ACHN (cell line): ENCODE data around the gene MACO1.
A peak's percentile ranks its signal among the peaks of the same experiment; 100 is the strongest.
"Not testable (repeated sequence)": the region's sequence is repeated elsewhere in the genome, so short reads cannot be mapped to it uniquely, and the experiment has no call there.

Source experiments
- DNase-seq: peaks from one replicate; pipeline ENCODE4 v3.0.0-alpha.2; 2015
- in situ Hi-C: cut with HindIII; loops from 2 replicates; pipeline ENCODE4 v1.10.0; 2017; ENCODE audit warnings: low sequenced_read_pairs, low pct_ligation_motif_present, low pct_unique_long_range_greater_than_20kb

Gene MACO1, protein sequence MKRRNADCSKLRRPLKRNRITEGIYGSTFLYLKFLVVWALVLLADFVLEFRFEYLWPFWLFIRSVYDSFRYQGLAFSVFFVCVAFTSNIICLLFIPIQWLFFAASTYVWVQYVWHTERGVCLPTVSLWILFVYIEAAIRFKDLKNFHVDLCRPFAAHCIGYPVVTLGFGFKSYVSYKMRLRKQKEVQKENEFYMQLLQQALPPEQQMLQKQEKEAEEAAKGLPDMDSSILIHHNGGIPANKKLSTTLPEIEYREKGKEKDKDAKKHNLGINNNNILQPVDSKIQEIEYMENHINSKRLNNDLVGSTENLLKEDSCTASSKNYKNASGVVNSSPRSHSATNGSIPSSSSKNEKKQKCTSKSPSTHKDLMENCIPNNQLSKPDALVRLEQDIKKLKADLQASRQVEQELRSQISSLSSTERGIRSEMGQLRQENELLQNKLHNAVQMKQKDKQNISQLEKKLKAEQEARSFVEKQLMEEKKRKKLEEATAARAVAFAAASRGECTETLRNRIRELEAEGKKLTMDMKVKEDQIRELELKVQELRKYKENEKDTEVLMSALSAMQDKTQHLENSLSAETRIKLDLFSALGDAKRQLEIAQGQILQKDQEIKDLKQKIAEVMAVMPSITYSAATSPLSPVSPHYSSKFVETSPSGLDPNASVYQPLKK

DNA sequence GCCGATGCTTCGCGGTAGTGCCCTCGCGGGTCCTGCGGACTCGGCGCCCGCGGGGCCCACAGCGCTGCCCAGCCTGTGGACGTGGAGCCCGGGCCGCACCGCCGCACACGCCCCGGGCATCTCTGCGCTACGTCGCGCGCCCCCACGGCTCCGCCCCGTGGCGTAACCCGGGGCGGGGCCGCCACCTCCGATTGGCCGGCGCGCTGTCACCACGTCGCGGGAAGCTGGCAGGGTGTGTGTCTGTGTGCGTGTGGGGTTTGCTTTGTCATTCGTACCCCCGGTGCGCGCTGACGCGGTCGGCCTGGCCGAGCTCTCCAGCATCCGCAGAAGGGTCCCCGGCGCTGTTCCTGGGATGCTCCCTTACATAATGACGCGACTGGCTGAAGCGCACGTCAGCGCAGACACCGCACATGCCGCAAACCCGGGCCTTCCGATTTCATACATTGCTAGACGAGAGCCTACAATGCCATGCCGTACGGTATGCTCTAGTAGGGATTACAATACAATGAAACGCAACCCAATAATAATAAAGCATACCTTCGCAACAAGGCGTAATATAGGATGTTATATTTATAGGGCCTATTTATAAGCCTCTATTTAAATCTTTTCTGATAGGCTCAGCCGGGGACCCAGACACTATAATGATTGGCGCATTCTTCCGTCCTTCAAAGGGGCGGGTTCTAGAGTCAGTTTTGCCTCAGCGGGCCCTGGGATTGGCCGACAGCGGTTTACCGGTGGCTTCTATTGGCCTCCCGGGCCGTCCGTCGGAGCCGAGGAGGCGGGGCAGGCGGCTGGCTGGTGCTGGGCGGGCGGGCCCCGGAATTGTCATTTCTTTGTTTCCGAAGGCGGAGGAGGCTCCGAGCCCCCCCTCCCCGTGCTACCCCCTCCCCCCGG lies at the start of gene MACO1:
Gene MACO1 (plus strand): TSS at position 825 of the 894 bp plus-strand sequence. CDS start 202 bp downstream, outside the sequence.
- in situ Hi-C loops: no loop called here
- DNase-seq: peak; percentile 93

DNA sequence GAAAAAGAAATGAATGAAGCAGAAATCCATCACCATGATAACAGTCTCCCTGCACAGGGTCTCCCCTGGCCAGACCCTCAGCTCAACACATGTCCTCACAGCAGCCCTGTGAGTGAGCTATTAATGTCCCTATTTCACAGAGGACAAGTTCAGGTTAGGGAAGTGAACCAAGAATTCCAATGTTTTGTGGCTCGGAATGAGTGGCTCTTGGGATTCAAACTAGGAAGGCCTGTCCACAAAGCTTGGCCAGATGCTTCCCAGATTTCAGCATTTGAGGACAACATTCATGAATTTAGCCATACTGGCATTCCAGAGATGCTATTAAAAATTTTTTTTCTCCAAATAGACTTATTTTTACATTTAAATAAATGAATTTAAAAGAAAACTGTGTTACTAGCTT lies 48.2 kb upstream of the MACO1 start:
- DNase-seq, in situ Hi-C loops: not testable (repeated sequence)

DNA sequence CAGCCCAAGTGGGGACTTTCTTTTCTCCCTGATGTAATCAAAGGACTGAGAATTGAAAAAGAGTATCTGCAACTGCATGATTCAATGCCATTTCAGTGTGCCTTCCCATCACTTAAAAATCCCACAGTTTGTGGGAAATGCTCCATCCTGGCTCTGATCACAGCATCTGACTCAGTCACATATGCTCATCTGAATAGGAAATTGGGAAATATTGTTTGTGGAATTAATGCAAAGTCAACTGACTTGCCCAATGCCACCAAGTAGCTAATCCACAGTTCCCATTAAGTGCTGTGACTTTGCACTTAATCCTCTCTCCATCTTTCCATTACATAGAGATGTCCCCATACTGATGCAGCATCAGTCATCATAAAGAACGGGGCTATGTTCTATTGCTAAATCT lies 47.6 kb upstream of the MACO1 start:
- in situ Hi-C loops, DNase-seq: not testable (repeated sequence)

DNA sequence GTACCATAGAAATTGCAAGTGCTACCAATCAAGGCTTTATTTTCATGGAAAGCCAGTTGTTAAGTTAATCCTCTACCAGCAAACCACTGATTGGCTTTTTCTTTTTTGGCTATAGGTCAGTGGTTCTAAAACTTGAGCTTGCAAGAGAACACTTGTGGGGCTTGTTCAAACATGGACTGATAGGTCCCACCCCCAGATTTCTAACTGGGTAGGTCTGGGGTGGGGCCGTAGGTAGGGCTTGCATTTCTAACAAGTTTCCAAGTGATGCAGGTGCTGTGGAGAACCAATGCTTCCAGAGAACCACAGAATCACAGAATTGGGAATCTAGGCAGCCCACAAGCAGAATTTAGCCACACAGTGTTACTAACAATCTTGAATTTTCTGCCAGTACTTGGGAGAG lies 46.8 kb upstream of the MACO1 start:
- in situ Hi-C loops: not testable (repeated sequence)

DNA sequence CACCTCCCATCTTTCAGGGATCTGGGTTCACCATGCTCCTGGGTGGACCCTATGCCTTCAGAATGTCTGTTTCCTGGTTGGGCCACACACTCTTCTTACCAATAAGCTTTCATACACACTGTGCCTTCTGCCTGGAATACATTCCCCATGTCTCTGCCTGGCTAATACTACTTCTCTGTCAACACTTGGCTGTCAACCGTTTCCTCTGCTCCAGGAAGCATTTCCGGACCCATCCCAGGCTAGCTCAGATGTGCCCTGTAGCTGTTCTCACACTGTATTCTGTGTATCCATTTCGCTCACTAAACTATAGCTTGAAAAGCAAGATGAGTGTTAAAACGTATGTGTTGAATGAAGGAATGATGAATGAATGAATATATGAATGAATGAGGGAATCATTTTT lies 43.6 kb upstream of the MACO1 start:
- DNase-seq, in situ Hi-C loops: not testable (repeated sequence)

More for the DNA sequence above, 46.8 kb upstream of the MACO1 start:
- not testable (repeated sequence) for DNase-seq

DNA sequence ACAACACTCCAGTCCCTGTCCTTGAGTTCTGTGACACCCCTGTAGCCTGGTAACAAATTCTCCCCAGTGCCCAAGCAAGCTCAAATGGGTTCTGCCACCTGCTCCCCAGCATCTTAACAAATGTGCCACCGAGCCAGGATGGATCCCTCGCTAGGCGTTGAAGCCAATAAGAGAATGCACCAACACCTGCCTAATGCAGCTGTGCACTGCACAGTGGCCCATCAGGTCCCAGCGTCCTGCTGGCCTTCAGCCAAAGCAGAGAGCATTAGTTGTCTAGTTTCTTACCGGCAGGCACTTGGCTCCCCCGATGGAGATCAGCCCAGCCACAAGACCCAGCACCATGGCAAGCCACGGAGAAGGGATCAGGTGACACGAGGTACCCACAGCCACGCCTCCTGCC lies 42.0 kb upstream of the MACO1 start:
- DNase-seq, in situ Hi-C loops: not testable (repeated sequence)

DNA sequence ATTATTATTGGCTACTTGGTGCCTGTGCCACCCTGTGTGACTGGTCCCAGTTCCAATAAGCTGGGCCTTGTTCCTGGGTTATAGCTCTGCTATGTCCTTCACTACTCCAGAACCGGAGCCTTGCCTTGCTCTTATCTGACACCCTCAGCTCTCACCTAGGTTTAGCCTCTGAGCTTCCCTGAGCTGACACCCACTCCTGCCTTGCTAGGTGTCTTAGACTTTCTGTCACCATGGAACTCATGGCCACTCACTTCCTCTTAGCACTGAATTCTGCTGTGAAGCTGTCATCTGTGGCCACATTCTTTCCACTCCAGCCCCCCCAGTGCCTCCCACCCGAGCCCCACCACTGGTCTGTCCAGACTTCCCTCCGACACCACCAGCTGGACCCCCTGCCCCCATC lies 41.0 kb upstream of the MACO1 start:
- in situ Hi-C loops, DNase-seq: not testable (repeated sequence)

DNA sequence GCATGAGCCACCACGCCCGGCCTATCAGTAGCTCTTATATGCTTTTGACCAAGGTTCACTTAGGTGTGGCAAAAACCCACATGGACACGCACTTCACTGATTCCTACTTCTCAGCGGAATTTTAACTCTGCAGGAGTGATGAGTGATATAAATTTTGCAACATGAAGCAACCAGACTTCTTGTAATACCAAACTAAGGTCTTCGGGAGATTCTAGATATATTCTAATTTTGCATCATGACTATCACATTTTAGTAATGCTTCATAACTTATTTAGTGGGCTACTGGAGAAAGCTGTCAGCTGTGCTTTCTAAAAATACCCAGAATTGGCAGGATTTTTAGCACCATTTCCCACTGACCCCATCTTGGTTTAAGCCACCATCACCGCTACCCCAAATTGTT lies 37.9 kb upstream of the MACO1 start:
- DNase-seq: no peak
- in situ Hi-C loops: no loop called here

DNA sequence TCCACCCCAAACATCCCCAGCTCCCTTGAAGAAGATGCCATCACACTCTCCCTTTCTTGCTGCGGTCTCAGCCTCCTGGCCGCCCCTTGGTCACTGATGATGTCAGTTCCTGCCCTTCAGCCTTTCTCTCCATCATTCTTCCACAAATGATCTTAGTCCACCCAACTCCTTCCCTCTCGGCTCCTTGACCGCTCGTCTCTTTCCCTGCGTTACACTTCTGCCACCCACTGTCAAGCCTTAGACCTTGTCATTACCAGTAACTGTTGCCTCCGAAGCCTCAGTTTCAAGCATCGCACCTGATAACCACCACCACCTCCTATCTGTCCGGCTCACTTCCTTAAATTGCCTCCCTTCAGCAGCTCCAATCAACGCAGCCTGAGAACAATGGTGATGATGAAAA lies 33.1 kb upstream of the MACO1 start:
- in situ Hi-C loops, DNase-seq: not testable (repeated sequence)

DNA sequence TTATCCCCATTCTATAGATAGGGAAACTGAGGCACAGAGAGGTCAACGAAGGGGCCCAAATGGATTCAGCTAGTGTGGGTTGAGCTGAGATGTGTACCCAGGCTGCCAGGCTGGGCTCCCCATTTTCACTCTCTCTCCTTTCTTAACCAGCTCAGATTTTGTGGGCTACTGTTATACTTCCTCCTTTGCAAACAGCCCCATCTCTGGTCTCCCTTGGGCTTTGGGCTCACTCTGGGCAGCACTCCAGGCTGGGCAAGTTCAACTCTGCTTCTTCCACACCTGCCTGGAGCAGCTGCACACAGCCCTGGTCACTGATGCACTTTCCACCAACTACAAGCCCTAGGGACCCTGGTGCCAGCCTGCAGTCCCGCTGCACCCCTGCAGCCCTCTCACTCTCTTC lies 32.6 kb upstream of the MACO1 start:
- DNase-seq, in situ Hi-C loops: not testable (repeated sequence)

DNA sequence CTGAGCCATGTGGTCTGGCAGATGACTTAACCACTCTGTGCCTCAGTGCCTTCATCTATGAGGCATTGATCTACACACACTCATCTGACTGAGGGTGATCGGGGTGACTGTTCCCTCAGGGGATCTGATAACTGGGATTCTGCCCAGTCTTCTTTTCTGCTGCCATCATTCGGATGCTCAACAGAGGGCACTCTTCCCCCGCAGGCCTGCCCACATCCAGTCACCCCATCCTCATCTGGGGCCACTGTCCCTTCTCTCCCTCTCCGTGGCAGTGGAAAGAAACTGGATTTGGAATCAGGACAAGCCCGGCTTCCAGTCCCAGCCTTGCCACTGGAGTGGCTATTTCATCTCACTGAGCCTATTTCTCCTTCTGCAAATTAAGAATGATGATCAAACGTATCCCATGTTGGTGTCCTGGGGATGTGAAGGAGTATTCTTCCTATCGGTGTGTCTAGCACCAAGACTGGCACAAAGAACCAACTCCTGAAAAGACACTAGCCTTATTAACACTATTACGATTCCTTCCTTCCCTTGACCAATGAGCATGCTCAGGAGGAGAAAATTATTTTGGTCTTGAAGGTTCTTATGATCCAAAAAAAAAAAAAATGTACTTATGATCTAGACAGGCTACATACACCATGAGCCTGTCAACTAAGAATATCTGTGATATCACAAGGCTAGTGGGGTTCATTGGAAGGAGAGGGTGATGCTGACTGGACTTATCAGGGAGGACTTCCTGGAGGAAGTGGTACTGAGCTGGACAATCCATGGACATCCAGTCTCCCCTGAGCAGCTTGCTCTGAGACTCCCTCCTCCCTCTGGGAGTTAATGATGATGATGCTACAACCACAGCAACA lies 27.5 kb upstream of the MACO1 start:
- DNase-seq, in situ Hi-C loops: not testable (repeated sequence)

DNA sequence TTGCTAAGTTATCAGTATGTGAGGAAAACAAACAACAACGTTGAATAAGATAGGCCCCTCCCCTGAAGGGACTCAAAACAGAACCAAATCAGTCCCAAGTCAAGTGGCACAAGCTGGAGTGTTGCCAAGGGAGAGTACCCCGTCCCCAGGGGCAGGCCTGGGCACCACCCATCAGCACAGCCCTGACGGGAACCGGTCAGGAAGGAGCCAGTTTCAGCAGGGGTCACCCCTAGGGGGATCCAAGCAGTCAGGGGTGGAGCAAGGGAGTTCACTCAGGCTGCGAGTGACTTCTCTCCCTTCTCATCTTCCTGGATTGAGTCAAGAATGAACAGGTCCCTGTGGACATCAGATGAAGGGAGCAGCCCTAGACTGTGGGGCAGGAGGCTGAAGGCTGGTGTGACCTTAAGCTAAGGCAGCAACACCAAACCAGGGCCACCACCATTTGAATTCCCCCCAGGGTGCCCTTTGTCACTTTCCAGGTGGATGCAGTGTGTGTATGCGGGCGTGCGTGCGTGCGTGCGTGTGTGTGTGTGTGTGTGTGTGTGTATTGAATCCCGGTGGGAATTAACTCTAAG lies 24.9 kb upstream of the MACO1 start:
- in situ Hi-C loops, DNase-seq: not testable (repeated sequence)

DNA sequence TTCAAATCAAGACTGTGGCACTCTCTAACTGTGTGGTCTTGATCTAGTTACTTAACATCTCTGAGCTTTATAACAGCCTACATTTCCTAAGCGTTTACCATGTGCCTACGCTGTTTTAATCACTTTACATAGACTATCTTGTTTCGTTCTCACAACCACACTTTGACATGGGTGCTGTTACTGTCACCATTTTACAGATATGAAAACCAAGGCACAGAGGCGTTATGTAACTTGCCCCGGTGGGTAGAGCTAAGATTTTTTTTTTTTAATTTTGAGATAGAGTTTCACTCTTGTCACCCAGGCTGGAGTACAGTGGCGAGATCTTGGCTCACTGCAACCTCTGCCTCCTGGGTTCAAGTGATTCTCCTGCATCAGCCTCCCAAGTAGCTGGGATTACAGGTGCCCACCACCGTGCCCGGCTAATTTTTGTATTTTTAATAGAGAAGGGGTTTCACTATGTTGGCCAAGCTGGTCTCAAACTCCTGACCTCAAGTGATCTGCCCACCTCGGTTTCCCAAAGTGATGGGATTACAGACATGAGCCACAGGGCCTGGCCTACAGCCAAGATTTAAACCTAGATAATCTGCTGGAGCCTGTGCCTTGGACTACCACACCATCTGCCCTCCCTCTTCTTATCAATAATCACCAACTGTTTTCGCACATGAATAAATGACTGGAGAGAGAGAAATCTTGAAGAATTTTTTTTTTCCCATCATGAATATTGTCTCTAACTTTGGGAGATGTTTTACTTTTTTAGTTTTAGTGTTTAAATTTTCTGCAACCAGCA lies 20.9 kb upstream of the MACO1 start:
- in situ Hi-C loops: not testable (repeated sequence)

DNA sequence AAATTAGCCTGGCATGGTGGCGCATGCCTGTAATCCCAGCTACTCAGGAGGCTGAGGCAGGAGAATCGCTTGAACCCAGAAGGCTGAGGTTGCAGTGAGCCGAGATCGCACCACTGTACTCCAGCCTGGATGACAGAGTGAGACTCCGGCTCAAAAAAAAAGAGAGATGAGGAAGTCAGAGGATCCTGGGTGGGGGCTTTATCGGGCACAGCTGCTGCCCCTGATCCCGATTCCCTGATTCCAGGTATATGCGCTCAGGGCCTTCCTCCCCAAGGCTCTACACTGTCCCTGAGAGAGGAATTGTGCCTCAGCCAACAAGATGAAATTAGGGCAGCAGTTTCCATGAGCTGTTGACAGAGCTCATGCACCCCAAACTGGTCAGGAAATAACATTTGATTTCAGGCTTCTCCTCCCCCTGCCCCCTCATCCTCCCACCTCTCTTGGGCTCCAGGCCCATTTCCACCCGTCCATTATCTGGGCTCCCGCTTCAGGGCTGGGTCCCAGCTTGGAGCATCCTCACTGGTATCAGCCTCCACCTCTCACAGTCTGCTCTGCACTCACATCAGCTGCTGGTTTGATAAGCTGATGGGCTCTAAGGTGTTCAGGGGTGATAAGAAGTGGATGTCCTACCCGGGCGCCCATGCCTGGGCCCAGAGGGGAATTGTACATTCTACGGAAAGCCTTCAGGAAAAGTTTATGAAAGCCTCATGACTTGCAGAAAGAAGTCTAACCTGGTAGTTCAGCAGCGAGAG lies 17.6 kb upstream of the MACO1 start:
- DNase-seq, in situ Hi-C loops: not testable (repeated sequence)

More for the DNA sequence above, 20.9 kb upstream of the MACO1 start:
- not testable (repeated sequence) for DNase-seq

DNA sequence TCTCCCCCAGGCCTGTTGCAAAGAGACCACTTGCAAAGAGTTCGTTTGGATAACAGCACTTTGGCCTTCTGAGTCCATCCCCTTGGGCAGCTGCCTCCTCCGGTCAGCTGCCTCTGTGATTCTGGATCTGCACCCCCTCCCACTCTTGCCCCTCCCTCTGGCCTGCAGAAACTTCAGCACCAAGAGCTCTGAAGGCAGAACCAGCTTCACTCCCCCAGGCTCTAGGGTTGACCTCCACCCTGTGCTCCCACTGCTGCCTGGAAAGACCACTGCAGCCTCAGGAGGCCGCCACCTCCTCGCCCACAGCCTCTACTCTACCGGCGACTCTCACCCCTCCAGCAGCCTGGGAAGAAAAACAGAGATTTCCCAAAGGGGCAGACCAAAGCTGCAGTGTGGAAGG lies 16.5 kb upstream of the MACO1 start:
- DNase-seq, in situ Hi-C loops: not testable (repeated sequence)

DNA sequence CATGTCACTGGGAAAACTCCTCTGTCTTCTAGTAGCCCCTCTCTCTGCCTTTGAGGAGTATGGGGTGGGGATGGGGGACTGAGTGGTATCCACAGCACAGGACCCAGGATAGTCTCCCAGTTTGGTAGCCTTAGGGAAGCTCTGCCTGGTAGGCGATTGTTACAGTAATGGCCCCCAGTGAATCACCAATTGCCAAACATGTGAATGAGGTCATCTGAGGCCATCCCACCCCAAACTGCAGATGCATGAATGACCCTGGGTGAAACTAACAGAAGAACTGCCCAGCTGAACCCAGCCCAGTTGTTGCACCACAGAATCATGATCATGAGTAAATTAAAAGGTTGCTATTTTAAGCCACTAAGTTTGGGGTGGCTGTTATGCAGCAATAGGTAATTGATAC lies 16.1 kb upstream of the MACO1 start:
- DNase-seq, in situ Hi-C loops: not testable (repeated sequence)
